IMR-90 (cell line): ENCODE results near the gene IQSEC1. TPM values are rescaled to one million over a fixed set of nuclear protein-coding genes. Genes with fewer than 3 reads are reported as not detected.

Experiments used
- ATAC-seq: fragments of 200-7000 bp; cut with Tn5 transposase; 2 replicates; pipeline ENCODE4 v1.9.1; 2020; ENCODE audit warnings: low read depth, mild to moderate bottlenecking, moderate library complexity
- BruUV-seq: library from RNA; stranded (reverse); fragments of 400-500 nt; replicated peaks from 2 replicates; lab custom pipeline; 2021; lab: Mats Ljungman, UMichigan
- CTCF ChIA-PET: fragments of 300-600 bp; formaldehyde crosslinking; extraction: SDS; loops from one replicate; lab custom pipeline; 2021; ENCODE audit warnings: antibody characterized with exemption; lab: Yijun Ruan, JAX
- POLR2A ChIA-PET: fragments of 300-600 bp; sonication (Branson Sonifier 250); formaldehyde crosslinking; loops from one replicate; lab custom pipeline; 2022; ENCODE audit warnings: antibody characterized with exemption; ENCODE audit not compliant: unreplicated experiment; lab: Charles Lee
- DNase-seq: peaks from one replicate; pipeline ENCODE4 v3.0.0; 2013
- H2AFZ ChIP-seq: replicated peaks from 2 replicates; pipeline ENCODE3; 2013; ENCODE audit warnings: low read length, mild to moderate bottlenecking; ENCODE audit not compliant: poor library complexity
- H2AK5ac ChIP-seq: 2 replicates; pipeline ENCODE4 v1.6.1; 2013; ENCODE audit warnings: low read depth, low read length, inconsistent platforms
- H2AK9ac ChIP-seq: replicated peaks from 2 replicates; pipeline ENCODE3; 2013; ENCODE audit warnings: mild to moderate bottlenecking, low read depth, low read length, moderate library complexity; ENCODE audit not compliant: poor library complexity
- H2BK120ac ChIP-seq: 2 replicates; pipeline ENCODE4 v1.6.1; 2013; ENCODE audit warnings: low read depth, low read length, inconsistent platforms
- H2BK15ac ChIP-seq: 3 replicates; pipeline ENCODE4 v1.6.1; 2013; ENCODE audit warnings: low read depth, low read length, inconsistent platforms
- H2BK20ac ChIP-seq: 2 replicates; pipeline ENCODE4 v1.6.1; 2013; ENCODE audit warnings: low read depth, mild to moderate bottlenecking, inconsistent platforms, low read length, moderate library complexity
- H2BK5ac ChIP-seq: 2 replicates; pipeline ENCODE4 v1.6.1; 2013; ENCODE audit warnings: mild to moderate bottlenecking, low read depth, low read length, inconsistent platforms; ENCODE audit not compliant: poor library complexity, severe bottlenecking
- H3K14ac ChIP-seq: replicated peaks from 2 replicates; pipeline ENCODE4 v1.6.1; 2013; ENCODE audit warnings: low read depth, low read length, inconsistent platforms
- H3K18ac ChIP-seq: 2 replicates; pipeline ENCODE4 v1.6.1; 2013; ENCODE audit warnings: low read depth, low read length, control low read depth
- H3K23ac ChIP-seq: 2 replicates; pipeline ENCODE4 v1.6.1; 2013; ENCODE audit warnings: low read depth, low read length, inconsistent platforms
- H3K27ac ChIP-seq: 2 replicates; pipeline ENCODE4 v1.5.1; 2013; ENCODE audit warnings: mild to moderate bottlenecking, control low read depth, low read length; ENCODE audit not compliant: insufficient read depth
- H3K27me3 ChIP-seq: 2 replicates; pipeline ENCODE4 v1.6.1; 2013; ENCODE audit warnings: low read length; ENCODE audit not compliant: control insufficient read depth, insufficient read depth
- H3K36me3 ChIP-seq: 2 replicates; pipeline ENCODE4 v1.6.1; 2013; ENCODE audit warnings: low read length, mixed read lengths; ENCODE audit not compliant: control insufficient read depth, insufficient read depth
- H3K4ac ChIP-seq: 2 replicates; pipeline ENCODE4 v1.6.1; 2013; ENCODE audit warnings: low read depth, low read length, inconsistent platforms
- H3K4me1 ChIP-seq: 2 replicates; pipeline ENCODE4 v1.6.1; 2013; ENCODE audit warnings: low read length, mixed read lengths; ENCODE audit not compliant: control insufficient read depth, insufficient read depth
- H3K4me2 ChIP-seq: 2 replicates; pipeline ENCODE4 v1.6.1; 2013; ENCODE audit warnings: low read depth, mild to moderate bottlenecking, control low read depth, low read length, moderate library complexity
- H3K4me3 ChIP-seq: 2 replicates; pipeline ENCODE4 v1.5.1; 2013; ENCODE audit warnings: low read depth, mild to moderate bottlenecking, control low read depth, low read length, moderate library complexity; ENCODE audit not compliant: insufficient read depth
- H3K56ac ChIP-seq: 2 replicates; pipeline ENCODE4 v1.6.1; 2013; ENCODE audit warnings: low read length, inconsistent platforms; ENCODE audit not compliant: insufficient read depth; ENCODE audit errors: extremely low read depth
- H3K79me1 ChIP-seq, 2 experiments: 2 replicates each; pipeline ENCODE4 v1.6.1; 2013; ENCODE audit warnings: low read length in 2 of 2, inconsistent platforms in 1 of 2, low read depth in 1 of 2
- H3K9ac ChIP-seq: 2 replicates; pipeline ENCODE4 v1.6.1; 2013; ENCODE audit warnings: low read depth, low read length, control low read depth
- H3K9me1 ChIP-seq: 2 replicates; pipeline ENCODE4 v1.6.1; 2013; ENCODE audit warnings: low read length, inconsistent platforms; ENCODE audit not compliant: insufficient read depth
- H3K9me3 ChIP-seq: 2 replicates; pipeline ENCODE4 v1.6.1; 2013; ENCODE audit warnings: low read length; ENCODE audit not compliant: control insufficient read depth, insufficient read depth
- H4K20me1 ChIP-seq: 2 replicates; pipeline ENCODE4 v1.6.1; 2013; ENCODE audit warnings: low read length, inconsistent platforms; ENCODE audit not compliant: insufficient read depth
- H4K5ac ChIP-seq: 2 replicates; pipeline ENCODE4 v1.6.1; 2013; ENCODE audit warnings: mild to moderate bottlenecking, low read depth, low read length, control low read depth
- H4K8ac ChIP-seq, 2 experiments: 2 replicates each; pipeline ENCODE4 v1.6.1; 2013; ENCODE audit warnings: low read depth in 2 of 2, low read length in 2 of 2, control low read depth in 1 of 2, inconsistent platforms in 1 of 2
- H4K91ac ChIP-seq: 2 replicates; pipeline ENCODE4 v1.6.1; 2013; ENCODE audit warnings: low read depth, low read length, inconsistent platforms; ENCODE audit not compliant: insufficient read depth
- MAFK ChIP-seq: IDR thresholded peaks from 2 replicates; pipeline ENCODE4 v1.6.1; 2012; ENCODE audit warnings: low read depth, low read length, improper control_type of control experiment
- MXI1 ChIP-seq: IDR thresholded peaks from 2 replicates; pipeline ENCODE4 v1.6.1; 2012; ENCODE audit warnings: low read depth, mild to moderate bottlenecking, low read length, moderate library complexity, borderline replicate concordance
- RAD21 ChIP-seq: IDR thresholded peaks from 2 replicates; pipeline ENCODE4 v1.6.1; 2012; ENCODE audit warnings: low read length, improper control_type of control experiment
- SMC3 ChIP-seq: fragments of 150-350 bp; IDR thresholded peaks from 2 replicates; pipeline ENCODE4 v1.6.1; 2016; ENCODE audit warnings: low read depth, mild to moderate bottlenecking, antibody characterized with exemption, low read length, moderate library complexity
- WGBS, 2 experiments: methylation state at CpG; one replicate each; pipeline versions ENCODE4 v1.1.5 to v1.1.7; 2013; ENCODE audit warnings: missing lambda C conversion rate in 2 of 2; ENCODE audit not compliant: insufficient read length in 1 of 2; ENCODE audit errors: extremely low coverage in 2 of 2; 5-methylcytosine and 5-hydroxymethylcytosine counted together
- dilution Hi-C: fragments of 300-500 bp; cut with HindIII; formaldehyde crosslinking; loops from one replicate; pipeline ENCODE4 v1.14.3; 2018; ENCODE audit warnings: low sequenced_read_pairs; ENCODE audit not compliant: unreplicated experiment
- in situ Hi-C: fragments of 300-500 bp; cut with MboI; formaldehyde crosslinking; loops from 3 replicates; pipeline ENCODE4 v1.14.3; 2019; ENCODE audit warnings: low sequenced_read_pairs, inconsistent platforms, mixed read lengths
- intact Hi-C: fragments of 100-400 bp; cut with micrococcal nuclease; formaldehyde crosslinking; loops from 2 replicates; pipeline ENCODE4 v1.10.0; 2022
- polyA plus RNA-seq, 3 experiments: library from polyadenylated mRNA; depleted of rRNA; stranded (reverse); fragments of >200 nt; gene quantifications; 2 replicates each; pipeline ENCODE4 v1.2.3, GENCODE V29; 2012; ENCODE audit warnings: low replicate concordance in 1 of 3
- total RNA-seq: library from RNA; depleted of rRNA; stranded (reverse); fragments of >200 nt; gene quantifications from 2 replicates; pipeline ENCODE4 v1.2.3, GENCODE V29; 2012

Gene IQSEC1
- total and polyA plus RNA-seq, 2 of the 4 experiments (the other 2 are of a cell fraction), result 5.9 to 11.9 TPM

GRCh38 chr3:12975748-12976522, 97.3 kb downstream of the IQSEC1 start (continued):
- no peak for TF ChIP-seq SMC3

GRCh38 chr3:12974819-12975218, 98.4 kb downstream of the IQSEC1 start:
- H3K4me2 ChIP-seq, result no peak overlapping the region
- no peak for DNase-seq
- ChIA-PET CTCF (interaction anchor here (1.0 kb wide), 1 partner anchor 9 kb away, joined by 3 read pairs; no protein-coding TSS in a partner anchor), POLR2A (no interaction called here)
- no peak overlapping the region for H3K27ac ChIP-seq
- peaks cover 11% of the 10 kb centered on the region for H4K20me1 ChIP-seq
- no peaks in the 10 kb centered on the region for H3K79me1 ChIP-seq
- H2BK120ac ChIP-seq, result no peak overlapping the region
- H3K18ac ChIP-seq, result no peak overlapping the region
- H3K4ac ChIP-seq, result no peak overlapping the region
- BruUV-seq, result no TSS peak
- no peak overlapping the region for H3K14ac ChIP-seq
- H2AK9ac ChIP-seq, result no peak overlapping the region
- H4K91ac ChIP-seq, result no peak overlapping the region
- no peaks in the 10 kb centered on the region; the same call in 1 of the 2 replicates for H3K27me3 ChIP-seq
- 77% methylated on average over 3 of the region's 6 CpGs; no CpG with 5 or more reads in 1 of the 2 experiments for WGBS, 2 experiments
- H3K4me3 ChIP-seq, result no peak overlapping the region
- no peak overlapping the region for H2BK5ac ChIP-seq
- H4K8ac ChIP-seq, result no peak overlapping the region
- H2AFZ ChIP-seq, result no peak overlapping the region
- no peaks in the 10 kb centered on the region for H3K4me1 ChIP-seq
- ATAC-seq, result no peak
- H3K9me1 ChIP-seq, result no peaks in the 10 kb centered on the region; the same call in 1 of the 2 replicates
- H4K5ac ChIP-seq, result no peak overlapping the region
- H3K23ac ChIP-seq, result no peak overlapping the region
- no peak overlapping the region for H3K56ac ChIP-seq
- in situ Hi-C loops (no loop called here), intact Hi-C loops (no loop called here), dilution Hi-C loops (no loop called here)
- no peaks in the 10 kb centered on the region for H3K9me3 ChIP-seq
- no peak overlapping the region for H3K9ac ChIP-seq
- no peak overlapping the region for H2BK20ac ChIP-seq
- no peak overlapping the region for H2BK15ac ChIP-seq
- no peaks in the 10 kb centered on the region for H3K36me3 ChIP-seq
- H2AK5ac ChIP-seq, result no peak overlapping the region
- TF ChIP-seq RAD21 (no peak), SMC3 (no peak), MXI1 (no peak), MAFK (no peak)
